ENCODE data around the gene C4orf36. TPM values are rescaled to one million over a fixed set of nuclear protein-coding genes. Genes with fewer than 3 reads are reported as not detected.
A peak's percentile ranks its signal among the peaks of the same experiment; 100 is the strongest.

C4orf36 gene
- total and polyA plus RNA-seq, 2 donors (not counting 1 experiment from before 2014, with no cell fraction given): 0.98 to 6.3 TPM

GRCh38 chr4:86896596-86896995, 4.4 kb upstream of the C4orf36 start:
- no peak overlapping the region for H3K9ac ChIP-seq (ENCODE audit: insufficient read depth, low read length)
- H3K27ac ChIP-seq (ENCODE audit: insufficient read depth, low read length): no peak overlapping the region
- H3K4me1 ChIP-seq (ENCODE audit: control insufficient read depth, extremely low read depth, insufficient read depth, low read length): peaks cover 2% of the 10 kb centered on the region
- no peak overlapping the region for H2AFZ ChIP-seq (ENCODE audit: low read length)
- H3K79me2 ChIP-seq (ENCODE audit: control insufficient read depth, insufficient read depth, low read length): no peaks in the 10 kb centered on the region
- H3K4me3 ChIP-seq (replicated peaks in 1 of 4; ENCODE audit: control extremely low read depth in 1 of 4, insufficient read depth in 1 of 4, low read depth in 3 of 4, low read length in 4 of 4): no peak overlapping the region
- no peaks in the 10 kb centered on the region for H3K27me3 ChIP-seq (ENCODE audit: control insufficient read depth, insufficient read depth, low read length)
- DNase-seq (ENCODE audit: low read depth in 2 of 2): peak; percentile 29 to 30
- no peak overlapping the region for H3K4me2 ChIP-seq (ENCODE audit: extremely low read depth, insufficient read depth, low read length)
- H3K36me3 ChIP-seq (ENCODE audit: control insufficient read depth, insufficient read depth, low read length): no peaks in the 10 kb centered on the region
- no peaks in the 10 kb centered on the region for H3K9me3 ChIP-seq (ENCODE audit: control insufficient read depth, insufficient read depth, low read depth, low read length)
- no peaks in the 10 kb centered on the region for H4K20me1 ChIP-seq (ENCODE audit: control insufficient read depth, extremely low read depth, insufficient read depth, low read length)
- TF ChIP-seq CTCF (conservative IDR thresholded peaks at IDR 0.05 in 1 of 2, IDR thresholded peaks at IDR 0.05 in 1 of 2; ENCODE audit: low read depth in 1 of 2, low read length in 2 of 2): no peak
- TF ChIP-seq EZH2 (IDR thresholded peaks at IDR 0.05; ENCODE audit: low read length, missing control alignments): no peak

- no peaks in the 10 kb centered on the region for H4K20me1 ChIP-seq (ENCODE audit: control insufficient read depth, extremely low read depth, insufficient read depth, low read length)
- no peak overlapping the region for H3K4me3 ChIP-seq (replicated peaks in 1 of 4; ENCODE audit: control extremely low read depth in 1 of 4, insufficient read depth in 1 of 4, low read depth in 3 of 4, low read length in 4 of 4)
- no peaks in the 10 kb centered on the region for H3K79me2 ChIP-seq (ENCODE audit: control insufficient read depth, insufficient read depth, low read length)
- no peaks in the 10 kb centered on the region for H3K27me3 ChIP-seq (ENCODE audit: control insufficient read depth, insufficient read depth, low read length)
- no peaks in the 10 kb centered on the region for H3K9me3 ChIP-seq (ENCODE audit: control insufficient read depth, insufficient read depth, low read depth, low read length)
- H3K4me2 ChIP-seq (ENCODE audit: extremely low read depth, insufficient read depth, low read length): no peak overlapping the region
- H3K27ac ChIP-seq (ENCODE audit: insufficient read depth, low read length): no peak overlapping the region
- no peak overlapping the region for H2AFZ ChIP-seq (ENCODE audit: low read length)
- TF ChIP-seq CTCF (conservative IDR thresholded peaks at IDR 0.05 in 1 of 2, IDR thresholded peaks at IDR 0.05 in 1 of 2; ENCODE audit: low read depth in 1 of 2, low read length in 2 of 2): peak; percentile 47 to 65
- TF ChIP-seq EZH2 (IDR thresholded peaks at IDR 0.05; ENCODE audit: low read length, missing control alignments): no peak
- H3K36me3 ChIP-seq (ENCODE audit: control insufficient read depth, insufficient read depth, low read length): no peaks in the 10 kb centered on the region
- DNase-seq (ENCODE audit: low read depth in 2 of 2): peak; percentile 64 to 81
- H3K9ac ChIP-seq (ENCODE audit: insufficient read depth, low read length): no peak overlapping the region
- peaks cover 2% of the 10 kb centered on the region for H3K4me1 ChIP-seq (ENCODE audit: control insufficient read depth, extremely low read depth, insufficient read depth, low read length)
These were observed 3.7 kb upstream of the C4orf36 start for GRCh38 chr4:86895692-86896488.

- peak overlapping the region; percentile 67 for H2AFZ ChIP-seq (ENCODE audit: low read length)
- H3K4me1 ChIP-seq (ENCODE audit: control insufficient read depth, extremely low read depth, insufficient read depth, low read length): peaks cover 2% of the 10 kb centered on the region
- no peaks in the 10 kb centered on the region for H4K20me1 ChIP-seq (ENCODE audit: control insufficient read depth, extremely low read depth, insufficient read depth, low read length)
- no peaks in the 10 kb centered on the region for H3K36me3 ChIP-seq (ENCODE audit: control insufficient read depth, insufficient read depth, low read length)
- H3K4me2 ChIP-seq (ENCODE audit: extremely low read depth, insufficient read depth, low read length): no peak overlapping the region
- H3K9ac ChIP-seq (ENCODE audit: insufficient read depth, low read length): no peak overlapping the region
- no peak for TF ChIP-seq EZH2 (IDR thresholded peaks at IDR 0.05; ENCODE audit: low read length, missing control alignments)
- TF ChIP-seq CTCF (conservative IDR thresholded peaks at IDR 0.05 in 1 of 2, IDR thresholded peaks at IDR 0.05 in 1 of 2; ENCODE audit: low read depth in 1 of 2, low read length in 2 of 2): no peak
- no peak overlapping the region for H3K4me3 ChIP-seq (replicated peaks in 1 of 4; ENCODE audit: control extremely low read depth in 1 of 4, insufficient read depth in 1 of 4, low read depth in 3 of 4, low read length in 4 of 4)
- DNase-seq (ENCODE audit: low read depth in 2 of 2): peak in 1 of 2 donors; percentile 36
- no peak overlapping the region for H3K27ac ChIP-seq (ENCODE audit: insufficient read depth, low read length)
- no peaks in the 10 kb centered on the region for H3K9me3 ChIP-seq (ENCODE audit: control insufficient read depth, insufficient read depth, low read depth, low read length)
- no peaks in the 10 kb centered on the region for H3K27me3 ChIP-seq (ENCODE audit: control insufficient read depth, insufficient read depth, low read length)
- H3K79me2 ChIP-seq (ENCODE audit: control insufficient read depth, insufficient read depth, low read length): no peaks in the 10 kb centered on the region
These were observed 2.2 kb upstream of the C4orf36 start for GRCh38 chr4:86894455-86894854.
